Esophagus squamous epithelium (tissue), 4 donors: Measurements from ENCODE around the gene RGS9.

Experiments
- POLR2A ChIP-seq, 4 donors: fragments of 450-650 bp; IDR thresholded peaks; one replicate each; pipeline ENCODE4 v1.6.1; 2017; ENCODE audit warnings: antibody characterized with exemption in 4 of 4, mild to moderate bottlenecking in 4 of 4, moderate library complexity in 3 of 4
- TF ChIP-seq, protein P1 (sequence below), 6 experiments: fragments of 450-650 bp in 4 of 6; fragments of 200-600 bp in 2 of 6; sonication (generic) in 2 of 6; IDR thresholded peaks; one replicate each; pipeline ENCODE4 v1.5.1; 2016 to 2019; ENCODE audit warnings: antibody characterized with exemption in 6 of 6, mild to moderate bottlenecking in 4 of 6, moderate library complexity in 4 of 6

- no peak for TF ChIP-seq POLR2A (IDR thresholded peaks at IDR 0.05)
- TF ChIP-seq, protein P1, sequence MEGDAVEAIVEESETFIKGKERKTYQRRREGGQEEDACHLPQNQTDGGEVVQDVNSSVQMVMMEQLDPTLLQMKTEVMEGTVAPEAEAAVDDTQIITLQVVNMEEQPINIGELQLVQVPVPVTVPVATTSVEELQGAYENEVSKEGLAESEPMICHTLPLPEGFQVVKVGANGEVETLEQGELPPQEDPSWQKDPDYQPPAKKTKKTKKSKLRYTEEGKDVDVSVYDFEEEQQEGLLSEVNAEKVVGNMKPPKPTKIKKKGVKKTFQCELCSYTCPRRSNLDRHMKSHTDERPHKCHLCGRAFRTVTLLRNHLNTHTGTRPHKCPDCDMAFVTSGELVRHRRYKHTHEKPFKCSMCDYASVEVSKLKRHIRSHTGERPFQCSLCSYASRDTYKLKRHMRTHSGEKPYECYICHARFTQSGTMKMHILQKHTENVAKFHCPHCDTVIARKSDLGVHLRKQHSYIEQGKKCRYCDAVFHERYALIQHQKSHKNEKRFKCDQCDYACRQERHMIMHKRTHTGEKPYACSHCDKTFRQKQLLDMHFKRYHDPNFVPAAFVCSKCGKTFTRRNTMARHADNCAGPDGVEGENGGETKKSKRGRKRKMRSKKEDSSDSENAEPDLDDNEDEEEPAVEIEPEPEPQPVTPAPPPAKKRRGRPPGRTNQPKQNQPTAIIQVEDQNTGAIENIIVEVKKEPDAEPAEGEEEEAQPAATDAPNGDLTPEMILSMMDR (IDR thresholded peaks at IDR 0.05) = no peak
Measured at GRCh38 chr17:65173976-65174683, 37.0 kb downstream of the RGS9 start.
